C4-2B (cell line): Measurements from ENCODE around the gene ZNF488.

ENCODE experiments used
- H3K27ac ChIP-seq: fragments of 450-650 bp; 2 replicates; pipeline ENCODE4 v1.5.1; 2017
- CTCF ChIP-seq: fragments of 450-650 bp; conservative IDR thresholded peaks from 2 replicates; pipeline ENCODE4 v1.5.1; 2017; ENCODE audit warnings: mild to moderate bottlenecking
- ZFX ChIP-seq: fragments of 450-650 bp; IDR thresholded peaks from 2 replicates; pipeline ENCODE4 v1.6.1; 2017

Gene ZNF488

GRCh38 chr10:47413531-47414226, 29.6 kb upstream of the ZNF488 start:
- TF ChIP-seq ZFX (no peak), CTCF (no peak)
- no peak overlapping the region for H3K27ac ChIP-seq

- H3K27ac ChIP-seq, result no peak overlapping the region
- TF ChIP-seq CTCF (no peak), ZFX (no peak)
These were observed 28.8 kb upstream of the ZNF488 start for GRCh38 chr10:47412869-47413268.

GRCh38 chr10:47412177-47412730, 28.2 kb upstream of the ZNF488 start:
- TF ChIP-seq ZFX, result no peak
- TF ChIP-seq CTCF, result no peak

GRCh38 chr10:47410862-47411261, 26.8 kb upstream of the ZNF488 start:
- no peak for TF ChIP-seq ZFX
- TF ChIP-seq CTCF, result no peak
- no peak overlapping the region for H3K27ac ChIP-seq

More at GRCh38 chr10:47412177-47412730, 28.2 kb upstream of the ZNF488 start:
- no peak overlapping the region for H3K27ac ChIP-seq

- H3K27ac ChIP-seq, result no peak overlapping the region
- no peak for TF ChIP-seq CTCF
- no peak for TF ChIP-seq ZFX
These were observed 26.2 kb upstream of the ZNF488 start for GRCh38 chr10:47410271-47410670.

- H3K27ac ChIP-seq, result no peak overlapping the region
- TF ChIP-seq CTCF (no peak), ZFX (no peak)
These were observed 25.8 kb upstream of the ZNF488 start for GRCh38 chr10:47409866-47410256.

- H3K27ac ChIP-seq, result no peak overlapping the region
- TF ChIP-seq CTCF, result no peak
- TF ChIP-seq ZFX, result no peak
These were observed 25.2 kb upstream of the ZNF488 start for GRCh38 chr10:47409171-47409865.
